HG03354 (cell line): ENCODE results near the gene CTSO.

ENCODE experiments used
- ATAC-seq: cut with Tn5 transposase; IDR thresholded peaks from one replicate; pipeline ENCODE4 v1.9.1; 2021; ENCODE audit warnings: mild to moderate bottlenecking; ENCODE audit not compliant: unreplicated experiment, poor library complexity, severe bottlenecking

The CTSO gene

DNA sequence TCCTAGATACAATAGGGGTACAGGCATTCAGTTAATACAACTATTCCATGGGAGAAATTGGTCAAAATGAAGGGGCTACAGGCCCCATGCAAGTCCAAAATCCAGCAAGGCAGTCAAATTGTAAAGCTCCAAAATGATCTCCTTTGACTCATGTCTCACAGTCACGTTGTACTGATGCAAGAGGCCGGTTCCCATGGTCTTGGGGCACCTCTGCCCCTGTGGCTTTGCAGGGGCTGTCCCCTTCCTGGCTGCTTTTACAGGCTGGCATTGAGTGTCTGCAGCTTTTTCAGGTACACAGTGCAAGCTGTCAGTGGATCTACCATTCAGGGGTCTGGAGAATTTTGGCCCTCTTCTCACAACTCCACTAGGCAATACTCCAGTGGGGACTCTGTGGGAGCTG, 75.1 kb downstream of the CTSO start:
- ATAC-seq = no peak

DNA sequence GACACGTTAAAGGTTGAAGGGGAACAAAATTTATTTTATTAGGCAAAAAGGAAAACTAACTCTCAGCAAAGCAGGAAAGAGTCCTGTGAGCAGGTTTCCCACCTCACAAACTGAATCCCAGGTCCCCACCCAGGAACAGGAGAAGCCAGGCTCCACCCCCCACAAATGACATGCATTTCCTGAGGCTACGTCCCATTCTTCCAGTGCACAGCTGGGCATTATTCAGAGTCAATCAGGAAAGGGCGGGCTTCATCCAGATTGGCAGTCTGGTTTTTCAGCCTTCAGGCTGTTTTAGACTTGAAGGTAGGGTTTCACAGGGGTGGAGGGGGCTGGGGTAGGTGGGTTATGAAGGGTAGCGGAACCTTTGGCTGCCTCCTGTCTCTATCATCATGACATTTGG, 75.7 kb downstream of the CTSO start:
- ATAC-seq = no peak

DNA sequence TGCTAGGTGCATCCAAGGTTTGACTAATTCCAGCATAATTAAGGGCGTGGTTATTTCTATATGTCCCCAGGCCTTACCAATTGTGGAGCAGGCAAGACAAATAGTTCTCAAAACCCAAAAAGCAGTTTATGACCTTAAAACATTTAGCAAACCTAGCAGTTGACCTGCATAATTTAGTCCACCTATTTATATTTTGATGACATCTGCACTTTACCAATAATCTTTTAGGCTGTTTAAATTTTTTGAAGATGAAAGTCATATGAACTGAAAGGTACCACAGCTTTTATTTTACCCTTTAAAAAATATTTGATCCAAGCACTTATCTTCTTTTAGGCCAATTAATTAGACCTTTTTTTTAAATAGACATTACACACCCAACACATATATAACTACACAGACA, 77.8 kb downstream of the CTSO start:
- no peak for ATAC-seq
